Mesenchymal stem cell (in vitro differentiated cells and primary cell): Measurements from ENCODE around the gene TNFSF4.

Experiments
- DNase-seq: peaks from one replicate; pipeline ENCODE4 v3.0.0-alpha.2; 2013
- H2AFZ ChIP-seq: one replicate; pipeline ENCODE4 v1.6.1; 2013; ENCODE audit warnings: low read depth, mild to moderate bottlenecking, control low read depth, inconsistent platforms, low read length, moderate library complexity
- H2AK5ac ChIP-seq: 2 replicates; pipeline ENCODE4 v1.6.1; 2013; ENCODE audit warnings: low read length, moderate library complexity, mild to moderate bottlenecking, inconsistent platforms; ENCODE audit not compliant: severe bottlenecking
- H2BK120ac ChIP-seq: one replicate; pipeline ENCODE4 v1.6.1; 2013; ENCODE audit warnings: low read depth, mild to moderate bottlenecking, inconsistent platforms, low read length, moderate library complexity
- H2BK12ac ChIP-seq, 2 experiments: one replicate each; pipeline ENCODE4 v1.6.1; 2013; ENCODE audit warnings: inconsistent platforms in 2 of 2, low read length in 2 of 2, mild to moderate bottlenecking in 2 of 2, moderate library complexity in 2 of 2, control low read depth in 1 of 2
- H2BK15ac ChIP-seq: one replicate; pipeline ENCODE4 v1.6.1; 2013; ENCODE audit warnings: mild to moderate bottlenecking, low read depth, inconsistent platforms; ENCODE audit not compliant: poor library complexity, severe bottlenecking
- H2BK5ac ChIP-seq: 2 replicates; pipeline ENCODE4 v1.6.1; 2013; ENCODE audit warnings: low read depth, mild to moderate bottlenecking, low read length, control low read depth, inconsistent platforms; ENCODE audit not compliant: poor library complexity, severe bottlenecking
- H3K14ac ChIP-seq, 2 experiments: one replicate each; pipeline ENCODE4 v1.6.1; 2013; ENCODE audit warnings: inconsistent platforms in 2 of 2, low read length in 2 of 2, control low read depth in 1 of 2, mild to moderate bottlenecking in 1 of 2, moderate library complexity in 1 of 2
- H3K18ac ChIP-seq, 2 experiments: one replicate each; pipeline ENCODE4 v1.6.1; 2013; ENCODE audit warnings: inconsistent platforms in 2 of 2, low read length in 2 of 2, control low read depth in 1 of 2, low read depth in 1 of 2, mild to moderate bottlenecking in 1 of 2
- H3K23ac ChIP-seq, 2 experiments: one replicate each; pipeline ENCODE4 v1.6.1; 2013; ENCODE audit warnings: inconsistent platforms in 2 of 2, low read length in 2 of 2, mild to moderate bottlenecking in 2 of 2, moderate library complexity in 2 of 2, control low read depth in 1 of 2
- H3K27ac ChIP-seq: 2 replicates; pipeline ENCODE4 v1.5.1; 2013; ENCODE audit warnings: mild to moderate bottlenecking, moderate library complexity, low read length, control low read depth, inconsistent platforms; ENCODE audit not compliant: poor library complexity, severe bottlenecking
- H3K27me3 ChIP-seq, 2 experiments: 2 replicates each; pipeline versions ENCODE4 v1.6.1 to v1.7.0; 2013; ENCODE audit warnings: low read length in 2 of 2, mild to moderate bottlenecking in 2 of 2, moderate library complexity in 2 of 2, control low read depth in 1 of 2, inconsistent platforms in 1 of 2; ENCODE audit not compliant: control insufficient read depth in 1 of 2, insufficient read depth in 1 of 2
- H3K36me3 ChIP-seq, 2 experiments: 2 replicates each; pipeline versions ENCODE4 v1.6.1 to v1.7.0; 2013; ENCODE audit warnings: low read length in 2 of 2, control low read depth in 1 of 2, inconsistent platforms in 1 of 2, low read depth in 1 of 2, mild to moderate bottlenecking in 1 of 2; ENCODE audit not compliant: insufficient read depth in 2 of 2, control insufficient read depth in 1 of 2
- H3K4ac ChIP-seq, 2 experiments: one replicate each; pipeline ENCODE4 v1.6.1; 2013; ENCODE audit warnings: inconsistent platforms in 2 of 2, low read length in 2 of 2, mild to moderate bottlenecking in 2 of 2, moderate library complexity in 2 of 2, control low read depth in 1 of 2, low read depth in 1 of 2
- H3K4me1 ChIP-seq: 2 replicates; pipeline ENCODE4 v1.6.1; 2013; ENCODE audit warnings: low read depth, low read length, control low read depth; ENCODE audit not compliant: control insufficient read depth, insufficient read depth
- H3K4me2 ChIP-seq: 2 replicates; pipeline ENCODE4 v1.6.1; 2013; ENCODE audit warnings: low read length, mild to moderate bottlenecking, inconsistent platforms; ENCODE audit not compliant: poor library complexity, severe bottlenecking
- H3K4me3 ChIP-seq, 2 experiments: 2 replicates each; pipeline versions ENCODE4 v1.5.1 to v1.7.0; 2013; ENCODE audit warnings: low read length in 2 of 2, mild to moderate bottlenecking in 2 of 2, control low read depth in 1 of 2, low read depth in 1 of 2; ENCODE audit not compliant: insufficient read depth in 1 of 2
- H3K79me1 ChIP-seq: replicated peaks from 2 replicates; pipeline ENCODE4 v1.6.1; 2013; ENCODE audit warnings: mild to moderate bottlenecking, control low read depth, low read length, inconsistent platforms; ENCODE audit not compliant: poor library complexity, severe bottlenecking
- H3K9ac ChIP-seq: 2 replicates; pipeline ENCODE4 v1.7.0; 2013; ENCODE audit warnings: mild to moderate bottlenecking, low read length, moderate library complexity
- H3K9me3 ChIP-seq: 2 replicates; pipeline ENCODE4 v1.7.0; 2013; ENCODE audit warnings: mild to moderate bottlenecking, low read length; ENCODE audit not compliant: control insufficient read depth
- H4K8ac ChIP-seq: one replicate; pipeline ENCODE4 v1.6.1; 2013; ENCODE audit warnings: inconsistent platforms, mild to moderate bottlenecking, low read length, moderate library complexity
- H4K91ac ChIP-seq: one replicate; pipeline ENCODE4 v1.6.1; 2013; ENCODE audit warnings: mild to moderate bottlenecking, low read length, inconsistent platforms
- WGBS: methylation state at CpG from one replicate; pipeline ENCODE4 v1.1.7; 2013; ENCODE audit warnings: mixed read lengths; 5-methylcytosine and 5-hydroxymethylcytosine counted together

The TNFSF4 gene

DNA sequence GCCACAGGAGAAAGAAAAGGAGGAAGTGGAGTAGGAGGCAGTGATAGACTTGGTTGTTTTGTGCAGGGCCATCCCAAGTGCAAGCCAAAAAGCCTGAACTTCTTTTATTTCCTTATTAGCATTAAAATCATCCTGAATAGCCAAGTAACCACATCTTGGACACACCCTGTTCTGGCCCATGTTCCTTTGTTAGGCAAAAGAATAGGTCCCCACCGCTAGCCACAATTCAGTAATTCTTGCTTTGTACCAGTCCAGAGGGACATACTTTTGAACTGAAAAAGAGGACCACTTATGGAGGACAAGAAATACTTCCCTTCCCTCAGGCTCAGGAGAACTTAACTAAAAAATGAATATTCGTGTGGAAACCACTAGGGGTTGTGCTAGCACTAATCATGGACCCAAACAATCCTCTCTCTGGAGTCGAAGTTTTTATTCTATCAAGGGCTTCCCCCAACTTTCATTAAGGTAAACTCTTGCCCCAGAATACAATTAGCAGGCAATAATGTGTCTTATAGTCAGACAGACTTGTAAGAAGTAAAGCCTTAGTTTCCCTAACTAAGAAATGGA lies 19.4 kb downstream of the TNFSF4 start:
- no peak overlapping the region for H3K18ac ChIP-seq
- H3K23ac ChIP-seq, result no peak overlapping the region
- no peak overlapping the region for H2AFZ ChIP-seq
- H3K27ac ChIP-seq, result no peak overlapping the region
- H3K79me1 ChIP-seq, result no peaks in the 10 kb centered on the region
- no peak overlapping the region for H4K91ac ChIP-seq
- H3K4me2 ChIP-seq, result no peak overlapping the region
- H3K4me1 ChIP-seq, result peaks cover 6% of the 10 kb centered on the region
- no peaks in the 10 kb centered on the region for H3K36me3 ChIP-seq
- H3K4me3 ChIP-seq, result no peak overlapping the region
- H3K27me3 ChIP-seq, result no peaks in the 10 kb centered on the region
- no peak overlapping the region for H2BK12ac ChIP-seq
- H2BK120ac ChIP-seq, result no peak overlapping the region
- no peak overlapping the region for H2BK5ac ChIP-seq
- H2BK15ac ChIP-seq, result no peak overlapping the region
- no peak overlapping the region for H2AK5ac ChIP-seq
- no peak for DNase-seq
- WGBS, result 96% methylated on average over 2 of the region's 3 CpGs
- no peak overlapping the region for H3K14ac ChIP-seq
- H4K8ac ChIP-seq, result no peak overlapping the region
- no peak overlapping the region for H3K4ac ChIP-seq
- H3K9ac ChIP-seq, result no peak overlapping the region
- H3K9me3 ChIP-seq, result no peaks in the 10 kb centered on the region

DNA sequence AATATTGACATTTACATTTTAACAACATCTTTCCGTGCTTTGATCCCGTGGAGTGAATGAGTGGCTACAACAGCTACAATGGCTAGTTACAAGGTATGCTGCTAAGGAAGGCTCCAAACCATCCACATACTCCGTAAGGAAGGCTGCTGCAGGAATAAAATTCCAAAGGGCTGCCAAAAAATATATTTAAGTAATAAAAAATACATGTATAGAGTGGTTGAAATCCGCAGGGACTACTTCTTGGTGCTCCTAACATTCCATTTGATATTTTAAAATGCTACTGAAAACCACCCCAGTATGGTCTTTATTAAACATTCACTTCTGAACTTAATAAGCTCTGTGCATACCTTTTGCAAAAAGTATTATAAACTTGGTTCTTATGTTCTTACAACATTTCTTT lies 25.3 kb downstream of the TNFSF4 start:
- no peaks in the 10 kb centered on the region for H3K79me1 ChIP-seq
- no peak overlapping the region for H2BK15ac ChIP-seq
- no peak overlapping the region for H3K14ac ChIP-seq
- DNase-seq, result no peak
- H3K36me3 ChIP-seq, result no peaks in the 10 kb centered on the region
- no peaks in the 10 kb centered on the region for H3K27me3 ChIP-seq
- H3K27ac ChIP-seq, result no peak overlapping the region
- no CpG with 5 or more reads among the region's 4 CpGs for WGBS
- no peak overlapping the region for H2AFZ ChIP-seq
- no peak overlapping the region for H2BK12ac ChIP-seq
- no peak overlapping the region for H3K9ac ChIP-seq
- H2BK120ac ChIP-seq, result no peak overlapping the region
- H2AK5ac ChIP-seq, result no peak overlapping the region
- no peak overlapping the region for H3K4me3 ChIP-seq
- no peak overlapping the region for H3K18ac ChIP-seq
- H3K4me2 ChIP-seq, result no peak overlapping the region
- H3K23ac ChIP-seq, result no peak overlapping the region
- no peak overlapping the region for H3K4ac ChIP-seq
- peaks cover 12% of the 10 kb centered on the region for H3K9me3 ChIP-seq
- no peak overlapping the region for H4K91ac ChIP-seq
- H4K8ac ChIP-seq, result no peak overlapping the region
- no peak overlapping the region for H2BK5ac ChIP-seq
- no peaks in the 10 kb centered on the region for H3K4me1 ChIP-seq

DNA sequence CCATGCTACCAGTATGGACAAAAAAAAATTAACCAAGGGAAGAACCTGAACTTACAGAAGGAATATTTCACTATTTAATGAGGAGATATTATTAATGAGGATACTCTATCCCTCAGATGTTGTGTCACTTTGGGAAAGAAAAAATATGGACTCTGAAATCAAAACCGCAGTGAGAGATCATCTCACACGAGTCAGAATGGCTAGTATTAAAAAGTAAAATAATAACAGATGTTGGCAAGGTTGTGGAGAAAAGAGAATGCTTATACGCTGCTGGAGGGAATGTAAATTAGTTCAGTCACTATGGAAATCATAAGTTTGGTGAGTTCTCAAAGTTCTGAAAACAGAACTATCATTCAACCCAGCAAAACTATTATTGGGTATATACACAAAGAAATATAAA lies 30.9 kb downstream of the TNFSF4 start:
- peaks cover 47% of the 10 kb centered on the region for H3K9me3 ChIP-seq
- no peak overlapping the region for H4K8ac ChIP-seq
- H3K4me1 ChIP-seq, result no peaks in the 10 kb centered on the region
- no peaks in the 10 kb centered on the region for H3K27me3 ChIP-seq
- no peak overlapping the region for H2BK15ac ChIP-seq
- H3K4me2 ChIP-seq, result no peak overlapping the region
- H3K27ac ChIP-seq, result no peak overlapping the region
- DNase-seq, result no peak
- no peak overlapping the region for H2BK120ac ChIP-seq
- H4K91ac ChIP-seq, result no peak overlapping the region
- no peak overlapping the region for H2AFZ ChIP-seq
- H3K79me1 ChIP-seq, result no peaks in the 10 kb centered on the region
- WGBS, result 100% methylated on average over 2 of the region's 3 CpGs
- H3K4ac ChIP-seq, result no peak overlapping the region
- no peak overlapping the region for H3K18ac ChIP-seq
- no peak overlapping the region for H2BK12ac ChIP-seq
- H3K14ac ChIP-seq, result no peak overlapping the region
- H2BK5ac ChIP-seq, result no peak overlapping the region
- H3K9ac ChIP-seq, result no peak overlapping the region
- no peaks in the 10 kb centered on the region for H3K36me3 ChIP-seq
- H2AK5ac ChIP-seq, result no peak overlapping the region
- no peak overlapping the region for H3K4me3 ChIP-seq
- H3K23ac ChIP-seq, result no peak overlapping the region

DNA sequence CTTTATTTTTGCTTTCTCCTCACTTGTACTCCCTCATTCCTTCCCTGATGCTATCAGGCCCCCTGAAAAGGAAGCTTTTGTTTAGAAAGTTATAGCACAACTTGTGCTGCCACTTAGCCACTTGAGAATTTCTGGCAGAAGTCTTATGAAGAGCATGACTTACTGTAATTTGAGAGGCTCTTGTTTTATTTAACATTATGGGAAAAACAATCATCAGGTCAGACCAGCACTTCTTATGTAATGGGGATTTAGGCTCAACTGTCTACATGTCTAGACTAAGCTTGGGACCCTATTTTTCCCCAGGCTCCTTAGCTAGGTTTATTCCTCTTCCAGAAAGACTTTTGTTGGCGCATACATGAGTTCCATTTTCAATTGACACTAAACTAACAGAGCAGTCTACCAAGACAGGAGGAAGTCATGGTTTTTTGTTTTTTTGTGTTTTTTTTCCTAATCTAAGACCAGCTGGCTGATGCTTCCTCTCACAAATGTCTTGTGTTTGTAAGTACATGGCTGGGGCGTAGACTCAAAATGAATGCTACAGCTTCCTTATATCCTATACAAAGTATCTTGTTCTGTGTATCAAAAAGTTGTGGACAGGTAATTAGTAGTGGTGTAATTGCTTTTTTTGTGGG lies 31.5 kb downstream of the TNFSF4 start:
- H3K27me3 ChIP-seq, result no peaks in the 10 kb centered on the region
- no peak overlapping the region for H3K27ac ChIP-seq
- no peak overlapping the region for H3K4ac ChIP-seq
- no peaks in the 10 kb centered on the region for H3K79me1 ChIP-seq
- no peak overlapping the region for H3K14ac ChIP-seq
- H4K8ac ChIP-seq, result no peak overlapping the region
- H3K4me1 ChIP-seq, result no peaks in the 10 kb centered on the region
- H2BK15ac ChIP-seq, result no peak overlapping the region
- peaks cover 47% of the 10 kb centered on the region for H3K9me3 ChIP-seq
- no peaks in the 10 kb centered on the region for H3K36me3 ChIP-seq
- no peak overlapping the region for H3K18ac ChIP-seq
- H2AK5ac ChIP-seq, result no peak overlapping the region
- no peak overlapping the region for H3K9ac ChIP-seq
- H4K91ac ChIP-seq, result no peak overlapping the region
- no peak overlapping the region for H2BK120ac ChIP-seq
- H2AFZ ChIP-seq, result no peak overlapping the region
- WGBS, result no CpG with 5 or more reads among the region's 2 CpGs
- no peak overlapping the region for H2BK12ac ChIP-seq
- DNase-seq, result peak; percentile 77
- no peak overlapping the region for H3K4me3 ChIP-seq
- H2BK5ac ChIP-seq, result no peak overlapping the region
- H3K4me2 ChIP-seq, result no peak overlapping the region
- no peak overlapping the region for H3K23ac ChIP-seq
